HepG2 (cell line): ENCODE measurements around the gene HIVEP2.

ENCODE experiments used
- CTCF ChIP-seq: sonication (generic); formaldehyde crosslinking; IDR thresholded peaks from 2 replicates; pipeline ENCODE4 v1.5.0; 2020; ENCODE audit warnings: mild to moderate bottlenecking, missing genetic modification reagents, moderate library complexity
- FOXA1 ChIP-seq, 2 experiments: fragments of 450-650 bp in 1 of 2; sonication (generic) in 1 of 2; formaldehyde crosslinking in 1 of 2; IDR thresholded peaks; 2 replicates each; pipeline versions ENCODE4 v1.4.0 to v1.6.1; 2016 to 2020; ENCODE audit warnings: missing genetic modification reagents in 1 of 2
- PHF8 ChIP-seq: sonication (generic); formaldehyde crosslinking; IDR thresholded peaks from 2 replicates; pipeline ENCODE4 v1.5.0; 2020; ENCODE audit warnings: missing genetic modification reagents
- TAF1 ChIP-seq: sonication (generic); formaldehyde crosslinking; IDR thresholded peaks from 2 replicates; pipeline ENCODE4 v1.4.0; 2020; ENCODE audit warnings: missing genetic modification reagents
- YY1 ChIP-seq: IDR thresholded peaks from 2 replicates; pipeline ENCODE4 v1.6.1; 2011; ENCODE audit warnings: low read length, low read depth, moderate library complexity, mild to moderate bottlenecking; ENCODE audit not compliant: insufficient read depth, insufficient replicate concordance
- ZNF850 ChIP-seq: sonication (generic); formaldehyde crosslinking; conservative IDR thresholded peaks from 2 replicates; pipeline ENCODE4 v1.9.0; 2021; ENCODE audit warnings: mild to moderate bottlenecking, missing genetic modification reagents

DNA sequence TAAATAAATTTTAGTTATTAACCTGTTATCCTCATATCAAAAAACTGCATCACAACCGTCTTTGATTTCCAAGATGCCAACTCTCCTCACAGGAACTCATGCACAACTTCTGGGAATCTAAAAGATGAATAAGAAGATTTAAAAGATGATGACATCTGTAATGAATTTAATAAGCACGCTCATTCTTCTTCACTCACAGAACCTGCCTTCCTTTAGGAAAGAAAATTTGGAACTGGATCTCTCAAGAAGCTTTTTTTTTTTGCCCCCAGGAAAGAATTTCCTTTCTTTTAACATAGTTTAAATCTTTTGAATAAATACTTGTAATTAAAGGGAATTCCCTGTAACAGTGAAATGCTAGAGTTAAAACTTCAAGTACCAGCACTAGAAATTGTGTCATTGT, 161.5 kb downstream of the HIVEP2 start:
- TF ChIP-seq YY1, result no peak
- no peak for TF ChIP-seq CTCF
- TF ChIP-seq FOXA1 (IDR thresholded peaks at IDR 0.05), result no peak
- TF ChIP-seq FOXA1 (CRISPR knock-in tag; IDR thresholded peaks at IDR 0.05), result no peak
- TF ChIP-seq PHF8 (CRISPR knock-in tag), result no peak
- TF ChIP-seq TAF1 (CRISPR knock-in tag), result no peak
- no peak for TF ChIP-seq ZNF850
